HG03196 (cell line): ENCODE measurements around the gene ORMDL3.
"Not testable (repeated sequence)": the region's sequence is repeated elsewhere in the genome, so short reads cannot be mapped to it uniquely, and the experiment has no call there.

Source experiments
- ATAC-seq: cut with Tn5 transposase; IDR thresholded peaks from one replicate; pipeline ENCODE4 v1.9.1; 2021; ENCODE audit not compliant: unreplicated experiment

The ORMDL3 gene

GRCh38 chr17:39925282-39926134 is 1.9 kb downstream of the ORMDL3 start:
- ATAC-seq, result no peak

GRCh38 chr17:39924691-39925055 is 2.7 kb downstream of the ORMDL3 start:
- ATAC-seq, result no peak

- ATAC-seq, result no peak
Measured at GRCh38 chr17:39923836-39924690, 3.3 kb downstream of the ORMDL3 start.

- no peak for ATAC-seq
Measured at GRCh38 chr17:39923230-39923629, 4.2 kb downstream of the ORMDL3 start.

DNA sequence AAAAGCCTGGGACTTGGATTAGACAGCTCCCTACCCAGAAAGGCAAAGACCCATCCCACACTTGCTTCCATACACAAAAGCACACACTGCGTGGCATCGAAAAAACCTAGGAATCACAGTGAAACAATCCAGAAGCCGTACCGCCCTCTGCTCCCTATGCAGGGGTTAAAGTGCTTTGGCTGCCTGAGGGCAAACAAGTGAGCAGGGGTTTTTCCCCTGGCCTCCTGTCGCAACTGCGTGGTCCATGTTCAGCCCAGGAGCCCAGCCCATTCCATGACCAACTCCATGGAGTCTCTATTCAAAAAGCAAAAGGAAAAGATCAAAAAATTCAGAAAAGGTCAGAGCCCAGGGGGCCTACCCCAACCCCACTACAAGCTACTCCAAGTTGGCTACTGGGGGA is 5.4 kb downstream of the ORMDL3 start:
- ATAC-seq, result no peak

DNA sequence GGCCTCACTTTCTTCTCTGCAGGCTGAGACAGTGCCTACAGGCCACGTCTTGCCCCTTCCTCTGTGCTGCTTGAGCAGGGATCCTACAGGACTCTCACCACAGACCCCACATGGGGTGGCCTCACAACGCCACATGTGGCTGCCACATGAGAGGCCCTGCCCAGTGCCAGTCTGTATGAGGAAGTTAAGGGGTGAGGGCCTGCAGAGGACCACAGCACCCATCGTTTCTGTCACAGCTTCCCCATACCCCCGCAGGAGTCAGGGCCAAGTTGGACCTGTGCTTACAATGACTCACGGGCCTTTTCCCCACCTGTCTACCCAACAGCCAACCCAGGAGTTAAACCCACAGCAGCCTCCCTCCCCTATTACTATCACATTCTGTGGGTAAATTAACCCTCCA is 6.1 kb downstream of the ORMDL3 start:
- no peak for ATAC-seq

DNA sequence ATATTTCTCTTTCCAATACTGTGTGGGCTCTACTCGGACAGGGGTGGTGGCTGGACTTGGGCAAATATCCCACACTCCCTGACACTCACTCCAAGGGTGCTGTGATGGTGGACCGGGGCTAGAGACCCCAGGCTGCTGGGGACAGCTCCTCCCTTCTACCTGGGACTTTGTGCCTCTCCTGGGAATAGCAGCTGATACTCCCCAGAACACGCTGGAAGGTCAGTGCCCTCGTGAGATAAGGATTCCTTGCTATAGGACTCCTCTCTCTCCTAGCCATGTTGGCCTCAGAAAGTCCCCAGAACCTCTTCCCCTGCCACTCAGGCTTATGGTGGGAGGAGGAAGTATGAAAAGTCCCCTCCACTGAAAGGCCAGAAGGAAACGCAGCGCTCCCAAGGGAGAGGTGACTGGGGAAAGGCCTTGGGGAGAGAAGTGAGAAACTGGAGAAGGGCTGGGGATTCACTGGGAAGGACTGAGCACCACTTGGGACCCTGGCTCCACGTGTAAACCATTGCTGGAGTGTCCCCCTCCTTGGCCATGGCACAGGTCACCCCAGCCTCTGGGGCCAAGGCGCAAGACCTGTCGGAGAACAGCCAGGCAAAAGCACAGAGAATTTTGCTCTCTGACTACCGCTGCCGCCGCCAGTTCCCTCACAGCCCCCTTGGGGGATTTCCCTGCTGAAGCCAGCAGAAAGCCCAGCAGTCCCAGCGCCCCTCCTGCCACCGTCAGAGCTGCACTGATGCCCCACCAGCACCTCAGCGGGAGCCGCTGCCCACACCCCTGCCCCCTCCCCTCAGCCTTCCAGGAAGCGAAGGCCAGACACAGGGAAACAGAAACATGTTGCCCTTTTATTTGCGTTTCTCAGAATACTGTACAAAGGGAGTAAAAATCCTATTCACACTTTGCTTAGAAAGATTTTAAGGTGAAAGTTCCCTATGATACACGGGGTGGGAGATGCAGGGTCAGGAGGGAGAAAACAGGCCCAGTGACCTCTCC is 6.9 kb downstream of the ORMDL3 start:
- ATAC-seq, result no peak

GRCh38 chr17:39919087-39919683 is 8.2 kb downstream of the ORMDL3 start:
- ATAC-seq, result no peak

DNA sequence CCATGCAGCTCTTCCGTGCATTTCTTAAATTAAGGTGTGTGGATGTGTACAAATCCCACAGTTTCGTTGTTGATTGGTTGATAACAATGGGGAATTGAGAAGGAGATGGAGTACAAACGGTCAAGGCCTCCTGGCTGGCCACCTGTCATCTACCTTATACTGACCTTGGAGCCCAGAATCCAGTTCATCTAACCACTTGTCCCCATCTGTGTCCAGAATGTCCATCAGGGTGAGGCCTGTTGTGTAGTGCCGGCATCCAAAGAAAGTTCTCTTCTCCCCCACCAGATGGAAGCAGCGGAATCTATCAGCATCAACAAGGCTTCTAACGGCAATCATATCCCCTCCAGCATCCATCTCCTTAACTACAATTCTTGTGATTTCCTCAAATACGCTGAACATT is 10.5 kb downstream of the ORMDL3 start:
- no peak for ATAC-seq

DNA sequence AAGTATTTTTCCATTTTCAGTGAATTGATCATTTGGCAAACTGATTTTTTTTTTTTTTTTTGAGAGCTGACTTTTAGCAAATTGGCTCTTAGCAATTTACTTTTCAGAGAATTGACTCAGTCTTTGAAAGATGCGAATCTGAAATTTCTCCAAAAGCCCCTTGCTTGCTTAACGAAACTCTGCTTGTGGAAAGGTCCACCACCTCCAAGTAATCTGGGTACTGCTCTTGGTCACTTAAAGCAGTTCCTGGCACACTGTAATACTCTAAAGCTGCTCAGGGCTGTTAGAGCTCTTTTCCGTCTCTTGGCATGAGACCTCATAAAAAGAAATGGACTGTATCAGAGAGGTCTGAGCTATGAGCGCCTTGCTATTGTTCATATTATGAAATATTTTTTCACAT is 11.8 kb downstream of the ORMDL3 start:
- no peak for ATAC-seq

- ATAC-seq, result no peak
Measured at GRCh38 chr17:39913989-39914388, 13.4 kb downstream of the ORMDL3 start.

GRCh38 chr17:39908789-39909352 is 18.5 kb downstream of the ORMDL3 start:
- ATAC-seq, result no peak

GRCh38 chr17:39904990-39905288 is 22.5 kb downstream of the ORMDL3 start:
- no peak for ATAC-seq

GRCh38 chr17:39903158-39903884 is 24.1 kb downstream of the ORMDL3 start:
- ATAC-seq, result no peak

DNA sequence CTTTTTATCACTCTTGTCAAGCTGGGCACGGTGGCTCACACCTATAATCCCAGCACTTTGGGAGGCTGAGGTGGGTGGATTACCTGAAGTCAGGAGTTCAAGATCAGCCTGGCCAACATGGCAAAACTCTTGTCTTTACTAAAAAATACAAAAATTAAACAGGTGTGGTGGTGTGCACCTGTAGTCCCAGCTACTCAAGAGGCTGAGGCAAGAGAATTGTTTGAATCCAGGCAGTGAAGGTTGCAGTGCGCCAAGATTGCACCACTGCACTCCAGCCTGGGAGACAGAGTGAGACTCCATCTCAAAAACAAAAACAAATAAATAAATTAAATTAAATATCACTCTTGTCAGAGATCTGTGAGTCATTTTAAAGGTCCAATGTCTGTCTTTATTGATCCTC is 25.4 kb downstream of the ORMDL3 start:
- ATAC-seq, result not testable (repeated sequence)

DNA sequence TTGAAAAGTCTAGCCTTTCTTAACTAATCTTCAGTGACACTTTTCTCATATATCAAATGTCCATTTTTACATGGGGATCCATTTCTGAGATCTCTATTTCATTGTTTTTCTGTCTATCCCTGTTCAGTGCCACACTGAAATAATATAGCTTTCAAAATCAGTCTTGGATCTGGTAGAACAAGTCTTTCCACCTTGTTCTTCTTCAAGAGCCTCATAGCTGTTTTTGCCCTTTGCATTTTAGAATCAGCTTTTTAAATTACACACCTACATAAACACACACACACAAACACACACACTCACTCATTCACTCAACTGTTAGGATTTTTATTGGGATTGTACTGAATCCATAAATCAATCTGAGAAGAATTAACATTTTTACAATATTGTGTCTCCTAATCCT is 28.2 kb downstream of the ORMDL3 start:
- ATAC-seq, result no peak

DNA sequence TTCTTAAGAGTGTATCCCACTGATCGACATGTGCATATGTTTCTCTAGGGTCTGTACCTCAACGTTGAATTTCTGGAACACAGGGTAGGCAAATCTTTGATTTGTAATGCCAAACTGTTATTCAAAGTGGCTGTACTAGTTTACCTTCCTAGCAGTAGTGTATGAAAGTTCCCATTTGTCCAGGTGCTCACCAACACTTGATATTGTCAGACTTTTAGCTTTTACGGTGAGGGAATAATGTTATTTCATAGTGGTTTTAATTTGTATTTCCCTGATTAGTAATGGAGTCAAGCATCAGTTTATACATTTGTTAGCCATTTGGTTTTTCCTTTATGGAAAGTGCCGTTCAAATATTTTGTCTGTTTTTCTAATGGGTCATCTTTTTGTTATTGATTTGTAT is 29.3 kb downstream of the ORMDL3 start:
- no peak for ATAC-seq

DNA sequence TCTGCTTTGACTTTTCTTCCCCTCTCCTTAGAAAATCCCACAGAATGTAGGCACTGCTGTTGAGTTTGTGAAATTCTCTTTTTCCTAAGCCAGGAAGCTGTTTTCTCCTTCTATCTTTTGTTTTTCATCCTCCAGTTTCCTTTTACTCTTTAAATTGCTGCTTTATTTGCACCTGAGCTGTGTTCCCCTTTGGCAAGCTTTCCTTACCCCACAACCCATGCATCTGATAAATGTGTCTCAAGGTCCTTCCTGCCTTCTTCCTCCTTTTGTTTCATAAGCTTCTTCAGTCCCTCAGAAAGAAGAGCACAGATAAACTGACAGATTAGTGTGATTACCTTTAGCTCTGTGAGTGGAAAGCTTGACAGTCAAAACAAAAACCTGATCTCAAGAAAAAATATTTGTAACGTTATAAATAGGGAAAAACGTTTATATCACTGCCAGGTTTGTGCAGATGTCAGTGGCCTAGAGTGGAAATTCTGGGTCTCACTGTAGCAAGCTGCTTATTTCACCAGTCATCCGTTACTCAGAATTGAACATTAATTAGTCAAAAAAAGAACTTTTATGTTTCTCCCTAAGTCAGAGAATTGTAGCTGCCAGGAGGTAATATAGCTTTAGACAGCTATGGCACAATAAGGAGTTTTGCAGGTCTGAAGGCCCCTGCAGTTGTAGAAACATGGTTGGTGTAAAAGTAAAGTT is 32.6 kb downstream of the ORMDL3 start:
- no peak for ATAC-seq

GRCh38 chr17:39889200-39889599 is 38.2 kb downstream of the ORMDL3 start:
- ATAC-seq, result no peak
